HepG2 (cell line): ENCODE data around the gene NUDT22. TPM values are rescaled to one million over a fixed set of nuclear protein-coding genes. Genes with fewer than 3 reads are reported as not detected.
A peak's percentile ranks its signal among the peaks of the same experiment; 100 is the strongest.

Experiments used
- CENPX ChIP-seq: sonication (generic); formaldehyde crosslinking; IDR thresholded peaks from 2 replicates; pipeline ENCODE4 v1.9.0; 2021; ENCODE audit warnings: mild to moderate bottlenecking, missing genetic modification reagents, moderate library complexity
- KLF15 ChIP-seq: sonication (generic); formaldehyde crosslinking; IDR thresholded peaks from 2 replicates; pipeline ENCODE4 v1.8.1; 2023; ENCODE audit warnings: borderline replicate concordance, mild to moderate bottlenecking, inconsistent platforms, missing genetic modification reagents, mixed read lengths
- MTF2 ChIP-seq: sonication (generic); formaldehyde crosslinking; IDR thresholded peaks from 2 replicates; pipeline ENCODE4 v1.5.0; 2020; ENCODE audit warnings: missing genetic modification reagents, borderline replicate concordance
- RORA ChIP-seq: sonication (generic); formaldehyde crosslinking; IDR thresholded peaks from 2 replicates; pipeline ENCODE4 v1.5.0; 2020; ENCODE audit warnings: mild to moderate bottlenecking, missing genetic modification reagents, moderate library complexity
- ZFP1 ChIP-seq: IDR thresholded peaks from 2 replicates; pipeline ENCODE4 v1.6.1; 2016
- ZFP62 ChIP-seq: sonication (generic); formaldehyde crosslinking; IDR thresholded peaks from 2 replicates; pipeline ENCODE4 v1.4.0; 2020; ENCODE audit warnings: missing genetic modification reagents
- ZFX ChIP-seq: sonication (generic); formaldehyde crosslinking; IDR thresholded peaks from 2 replicates; pipeline ENCODE4 v1.4.0; 2020; ENCODE audit warnings: mild to moderate bottlenecking, low read depth, missing genetic modification reagents, moderate library complexity
- ZNF557 ChIP-seq: sonication (generic); formaldehyde crosslinking; IDR thresholded peaks from 2 replicates; pipeline ENCODE4 v1.4.0; 2020; ENCODE audit warnings: missing genetic modification reagents
- ZNF746 ChIP-seq: sonication (generic); formaldehyde crosslinking; IDR thresholded peaks from 2 replicates; pipeline ENCODE4 v1.8.0; 2022; ENCODE audit warnings: mild to moderate bottlenecking, missing genetic modification reagents
- polyA plus RNA-seq, 8 experiments: library from polyadenylated mRNA; depleted of rRNA in 3 of 8; stranded (reverse) in 7 of 8; unstranded in 1 of 8; fragments of >200 nt; fragmentation: Illumina TruSeq in 4 of 8; extraction: Trizol in 4 of 8; gene quantifications; 2 replicates each; pipeline versions ENCODE4 v1.2.1 to v1.2.3, GENCODE V29; 2011 to 2016; ENCODE audit warnings: low read depth in 4 of 8, missing spikeins in 1 of 8, mixed read lengths in 1 of 8; ENCODE audit not compliant: insufficient read depth in 1 of 8
- total RNA-seq, 5 experiments: library from RNA; depleted of rRNA; stranded (reverse); fragments of >200 nt; fragmentation: Illumina TruSeq; extraction: Trizol; gene quantifications; 2 replicates each; pipeline ENCODE4 v1.2.3, GENCODE V29; 2016; ENCODE audit warnings: low read depth in 1 of 5
- TF ChIP-seq, protein P1 (sequence below): sonication (generic); formaldehyde crosslinking; IDR thresholded peaks from 2 replicates; pipeline ENCODE4 v1.4.0; 2020; ENCODE audit warnings: missing genetic modification reagents, borderline replicate concordance
- TF ChIP-seq, protein P2 (sequence below): sonication (generic); formaldehyde crosslinking; IDR thresholded peaks from 2 replicates; pipeline ENCODE4 v1.4.0; 2020; ENCODE audit warnings: mild to moderate bottlenecking, missing genetic modification reagents
- TF ChIP-seq, protein P3 (sequence below): sonication (generic); formaldehyde crosslinking; IDR thresholded peaks from 2 replicates; pipeline ENCODE4 v1.4.0; 2020; ENCODE audit warnings: missing genetic modification reagents

NUDT22 gene
- total and polyA plus RNA-seq, 2 of the 13 experiments (the other 11 are each of a cell fraction or from before 2014, with no cell fraction given) = 33.5 to 39.8 TPM

DNA sequence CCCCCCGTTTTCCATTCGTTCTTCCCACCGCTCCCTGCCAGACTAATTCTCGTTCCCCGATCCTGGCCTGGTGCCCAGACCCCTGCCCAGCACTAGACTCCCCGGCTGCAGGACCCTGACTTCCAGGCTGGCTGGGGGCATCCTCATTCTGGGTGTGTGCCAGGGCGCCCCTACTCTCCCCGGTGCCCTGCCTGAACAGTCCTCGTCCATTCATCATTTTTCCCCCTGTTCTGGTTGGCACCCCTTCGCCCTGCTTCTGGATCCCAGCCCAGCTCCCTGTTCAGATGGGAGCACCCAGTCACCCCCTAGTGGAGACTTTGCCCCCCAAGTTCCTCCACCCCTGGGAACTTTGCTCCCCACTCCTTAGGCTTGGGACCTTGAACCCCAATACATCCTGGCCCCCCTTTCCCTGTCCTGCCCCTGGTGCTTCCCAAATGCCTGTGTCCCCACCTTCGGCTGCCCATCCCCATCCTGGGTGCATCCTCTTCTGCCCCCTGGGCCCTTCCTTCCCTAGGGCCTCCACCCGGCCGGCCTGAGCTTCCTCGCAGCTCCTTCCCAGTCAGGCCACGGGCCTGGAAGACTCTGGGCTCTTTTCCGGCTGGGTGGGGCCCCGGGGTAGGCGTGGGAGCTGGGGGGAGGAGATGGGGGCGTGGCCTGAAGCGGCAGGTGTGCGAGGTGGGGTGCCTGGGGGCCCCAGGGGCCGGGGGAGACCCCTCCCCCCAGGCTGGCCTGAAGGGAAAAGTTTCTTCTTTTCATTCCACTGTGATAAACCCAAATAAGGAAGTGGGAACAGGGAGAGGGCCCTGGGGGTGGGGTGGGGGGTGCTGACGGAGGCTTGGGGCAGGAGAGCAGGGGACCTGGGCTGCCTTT is 26.2 kb downstream of the NUDT22 start (continued):
- no peak for TF ChIP-seq MTF2 (CRISPR knock-in tag)
- TF ChIP-seq CENPX (CRISPR knock-in tag) = no peak
- TF ChIP-seq, protein P1, sequence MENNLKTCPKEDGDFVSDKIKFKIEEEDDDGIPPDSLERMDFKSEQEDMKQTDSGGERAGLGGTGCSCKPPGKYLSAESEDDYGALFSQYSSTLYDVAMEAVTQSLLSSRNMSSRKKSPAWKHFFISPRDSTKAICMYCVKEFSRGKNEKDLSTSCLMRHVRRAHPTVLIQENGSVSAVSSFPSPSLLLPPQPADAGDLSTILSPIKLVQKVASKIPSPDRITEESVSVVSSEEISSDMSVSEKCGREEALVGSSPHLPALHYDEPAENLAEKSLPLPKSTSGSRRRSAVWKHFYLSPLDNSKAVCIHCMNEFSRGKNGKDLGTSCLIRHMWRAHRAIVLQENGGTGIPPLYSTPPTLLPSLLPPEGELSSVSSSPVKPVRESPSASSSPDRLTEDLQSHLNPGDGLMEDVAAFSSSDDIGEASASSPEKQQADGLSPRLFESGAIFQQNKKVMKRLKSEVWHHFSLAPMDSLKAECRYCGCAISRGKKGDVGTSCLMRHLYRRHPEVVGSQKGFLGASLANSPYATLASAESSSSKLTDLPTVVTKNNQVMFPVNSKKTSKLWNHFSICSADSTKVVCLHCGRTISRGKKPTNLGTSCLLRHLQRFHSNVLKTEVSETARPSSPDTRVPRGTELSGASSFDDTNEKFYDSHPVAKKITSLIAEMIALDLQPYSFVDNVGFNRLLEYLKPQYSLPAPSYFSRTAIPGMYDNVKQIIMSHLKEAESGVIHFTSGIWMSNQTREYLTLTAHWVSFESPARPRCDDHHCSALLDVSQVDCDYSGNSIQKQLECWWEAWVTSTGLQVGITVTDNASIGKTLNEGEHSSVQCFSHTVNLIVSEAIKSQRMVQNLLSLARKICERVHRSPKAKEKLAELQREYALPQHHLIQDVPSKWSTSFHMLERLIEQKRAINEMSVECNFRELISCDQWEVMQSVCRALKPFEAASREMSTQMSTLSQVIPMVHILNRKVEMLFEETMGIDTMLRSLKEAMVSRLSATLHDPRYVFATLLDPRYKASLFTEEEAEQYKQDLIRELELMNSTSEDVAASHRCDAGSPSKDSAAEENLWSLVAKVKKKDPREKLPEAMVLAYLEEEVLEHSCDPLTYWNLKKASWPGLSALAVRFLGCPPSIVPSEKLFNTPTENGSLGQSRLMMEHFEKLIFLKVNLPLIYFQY (CRISPR knock-in tag) = no peak
- TF ChIP-seq RORA (CRISPR knock-in tag) = no peak
- no peak for TF ChIP-seq ZFP1 (CRISPR knock-in tag)
- TF ChIP-seq, protein P2, sequence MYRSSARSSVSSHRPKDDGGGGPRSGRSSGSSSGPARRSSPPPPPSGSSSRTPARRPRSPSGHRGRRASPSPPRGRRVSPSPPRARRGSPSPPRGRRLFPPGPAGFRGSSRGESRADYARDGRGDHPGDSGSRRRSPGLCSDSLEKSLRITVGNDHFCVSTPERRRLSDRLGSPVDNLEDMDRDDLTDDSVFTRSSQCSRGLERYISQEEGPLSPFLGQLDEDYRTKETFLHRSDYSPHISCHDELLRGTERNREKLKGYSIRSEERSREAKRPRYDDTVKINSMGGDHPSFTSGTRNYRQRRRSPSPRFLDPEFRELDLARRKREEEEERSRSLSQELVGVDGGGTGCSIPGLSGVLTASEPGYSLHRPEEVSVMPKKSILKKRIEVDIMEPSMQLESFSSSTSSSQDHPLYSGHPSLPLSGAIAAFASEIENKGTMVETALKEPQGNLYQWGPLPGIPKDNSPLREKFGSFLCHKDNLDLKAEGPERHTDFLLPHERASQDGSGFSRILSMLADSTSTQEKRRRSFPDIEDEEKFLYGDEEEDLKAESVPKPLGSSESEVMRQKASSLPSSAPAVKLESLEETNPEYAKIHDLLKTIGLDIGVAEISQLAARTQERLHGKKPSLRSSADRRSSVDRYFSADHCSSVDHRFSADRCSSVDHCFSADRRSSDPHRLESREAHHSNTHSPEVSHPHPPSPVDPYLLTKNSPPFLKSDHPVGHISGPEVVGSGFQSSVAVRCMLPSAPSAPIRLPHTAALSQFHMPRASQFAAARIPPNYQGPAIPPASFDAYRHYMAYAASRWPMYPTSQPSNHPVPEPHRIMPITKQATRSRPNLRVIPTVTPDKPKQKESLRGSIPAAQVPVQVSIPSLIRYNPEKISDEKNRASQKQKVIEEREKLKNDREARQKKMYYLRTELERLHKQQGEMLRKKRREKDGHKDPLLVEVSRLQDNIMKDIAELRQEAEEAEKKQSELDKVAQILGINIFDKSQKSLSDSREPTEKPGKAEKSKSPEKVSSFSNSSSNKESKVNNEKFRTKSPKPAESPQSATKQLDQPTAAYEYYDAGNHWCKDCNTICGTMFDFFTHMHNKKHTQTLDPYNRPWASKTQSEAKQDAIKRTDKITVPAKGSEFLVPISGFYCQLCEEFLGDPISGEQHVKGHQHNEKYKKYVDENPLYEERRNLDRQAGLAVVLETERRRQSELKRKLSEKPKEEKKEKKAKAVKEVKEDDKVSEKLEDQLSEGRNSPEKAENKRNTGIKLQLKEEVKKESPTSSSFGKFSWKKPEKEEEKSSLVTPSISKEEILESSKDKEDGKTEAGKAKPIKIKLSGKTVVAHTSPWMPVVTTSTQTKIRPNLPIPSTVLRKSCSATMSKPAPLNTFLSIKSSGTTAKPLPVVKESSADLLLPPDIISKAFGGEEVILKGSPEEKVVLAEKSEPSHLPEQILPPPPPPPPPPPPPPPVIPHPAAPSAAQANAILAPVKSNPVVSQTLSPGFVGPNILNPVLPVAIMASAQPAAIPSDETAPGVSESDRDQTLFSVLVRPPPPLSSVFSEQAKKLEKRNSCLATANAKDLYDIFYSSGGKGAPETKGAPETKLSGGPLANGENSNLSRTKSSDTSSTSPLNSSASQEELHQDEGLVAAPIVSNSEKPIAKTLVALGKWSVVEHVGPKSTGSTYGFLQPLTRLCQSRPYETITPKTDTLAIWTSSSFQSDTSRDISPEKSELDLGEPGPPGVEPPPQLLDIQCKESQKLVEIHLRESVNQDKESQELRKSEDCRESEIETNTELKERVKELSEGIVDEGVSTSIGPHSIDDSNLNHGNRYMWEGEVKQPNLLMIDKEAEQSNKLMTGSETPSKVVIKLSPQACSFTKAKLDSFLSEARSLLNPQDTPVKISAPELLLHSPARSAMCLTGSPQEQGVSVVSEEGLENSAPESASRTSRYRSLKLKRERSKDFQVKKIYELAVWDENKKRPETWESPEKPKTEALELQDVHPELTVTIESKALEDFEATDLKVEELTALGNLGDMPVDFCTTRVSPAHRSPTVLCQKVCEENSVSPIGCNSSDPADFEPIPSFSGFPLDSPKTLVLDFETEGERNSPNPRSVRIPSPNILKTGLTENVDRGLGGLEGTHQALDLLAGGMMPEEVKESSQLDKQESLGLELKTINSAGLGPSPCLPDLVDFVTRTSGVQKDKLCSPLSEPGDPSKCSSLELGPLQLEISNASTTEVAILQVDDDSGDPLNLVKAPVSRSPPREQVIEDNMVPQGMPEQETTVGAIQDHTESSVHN = no peak
- TF ChIP-seq ZFP62 (CRISPR knock-in tag) = no peak
- TF ChIP-seq ZNF746 = 0 out of 2 replicates have a peak, but pooled peaks have one; percentile 19
- TF ChIP-seq ZFX (CRISPR knock-in tag) = 0 out of 2 replicates have a peak, but pooled peaks have one; percentile 3
- TF ChIP-seq KLF15 = no peak
- TF ChIP-seq, protein P3, sequence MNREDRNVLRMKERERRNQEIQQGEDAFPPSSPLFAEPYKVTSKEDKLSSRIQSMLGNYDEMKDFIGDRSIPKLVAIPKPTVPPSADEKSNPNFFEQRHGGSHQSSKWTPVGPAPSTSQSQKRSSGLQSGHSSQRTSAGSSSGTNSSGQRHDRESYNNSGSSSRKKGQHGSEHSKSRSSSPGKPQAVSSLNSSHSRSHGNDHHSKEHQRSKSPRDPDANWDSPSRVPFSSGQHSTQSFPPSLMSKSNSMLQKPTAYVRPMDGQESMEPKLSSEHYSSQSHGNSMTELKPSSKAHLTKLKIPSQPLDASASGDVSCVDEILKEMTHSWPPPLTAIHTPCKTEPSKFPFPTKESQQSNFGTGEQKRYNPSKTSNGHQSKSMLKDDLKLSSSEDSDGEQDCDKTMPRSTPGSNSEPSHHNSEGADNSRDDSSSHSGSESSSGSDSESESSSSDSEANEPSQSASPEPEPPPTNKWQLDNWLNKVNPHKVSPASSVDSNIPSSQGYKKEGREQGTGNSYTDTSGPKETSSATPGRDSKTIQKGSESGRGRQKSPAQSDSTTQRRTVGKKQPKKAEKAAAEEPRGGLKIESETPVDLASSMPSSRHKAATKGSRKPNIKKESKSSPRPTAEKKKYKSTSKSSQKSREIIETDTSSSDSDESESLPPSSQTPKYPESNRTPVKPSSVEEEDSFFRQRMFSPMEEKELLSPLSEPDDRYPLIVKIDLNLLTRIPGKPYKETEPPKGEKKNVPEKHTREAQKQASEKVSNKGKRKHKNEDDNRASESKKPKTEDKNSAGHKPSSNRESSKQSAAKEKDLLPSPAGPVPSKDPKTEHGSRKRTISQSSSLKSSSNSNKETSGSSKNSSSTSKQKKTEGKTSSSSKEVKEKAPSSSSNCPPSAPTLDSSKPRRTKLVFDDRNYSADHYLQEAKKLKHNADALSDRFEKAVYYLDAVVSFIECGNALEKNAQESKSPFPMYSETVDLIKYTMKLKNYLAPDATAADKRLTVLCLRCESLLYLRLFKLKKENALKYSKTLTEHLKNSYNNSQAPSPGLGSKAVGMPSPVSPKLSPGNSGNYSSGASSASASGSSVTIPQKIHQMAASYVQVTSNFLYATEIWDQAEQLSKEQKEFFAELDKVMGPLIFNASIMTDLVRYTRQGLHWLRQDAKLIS (CRISPR knock-in tag) = no peak
- TF ChIP-seq ZNF557 (CRISPR knock-in tag) = no peak
